NCI-H82 treated with DMSO at 0.1 percent for 48 hours (cell line): ENCODE data around the gene ZNF496.
"Not testable (repeated sequence)": the region's sequence is repeated elsewhere in the genome, so short reads cannot be mapped to it uniquely, and the experiment has no call there.

ENCODE experiments used
- DNase-seq: peaks from one replicate; lab custom pipeline; 2025; ENCODE audit not compliant: unreplicated experiment; lab: John Stamatoyannopoulos, UW

The ZNF496 gene

GRCh38 chr1:247295746-247296145 lies 35.9 kb downstream of the ZNF496 start:
- DNase-seq, result no peak

DNA sequence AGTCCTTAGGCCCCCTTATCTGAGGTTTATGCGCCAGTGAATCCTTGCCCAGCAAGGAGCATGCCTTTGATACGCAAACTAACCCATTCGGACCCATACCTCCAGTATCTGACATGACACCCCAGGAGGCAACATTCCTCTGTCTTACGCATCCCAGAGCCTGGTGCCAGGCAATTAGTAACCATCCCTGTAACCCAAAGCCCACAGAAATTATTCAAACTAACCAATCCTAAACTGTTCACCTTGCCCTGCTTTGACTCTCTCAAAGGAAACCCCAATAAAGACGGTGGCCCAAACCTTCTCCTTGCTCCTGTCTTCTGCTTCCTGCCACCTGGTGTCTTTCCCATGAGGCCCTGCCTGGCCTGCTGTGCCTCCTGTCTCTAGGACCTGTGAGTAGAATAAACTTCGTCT lies 36.4 kb downstream of the ZNF496 start:
- no peak for DNase-seq

DNA sequence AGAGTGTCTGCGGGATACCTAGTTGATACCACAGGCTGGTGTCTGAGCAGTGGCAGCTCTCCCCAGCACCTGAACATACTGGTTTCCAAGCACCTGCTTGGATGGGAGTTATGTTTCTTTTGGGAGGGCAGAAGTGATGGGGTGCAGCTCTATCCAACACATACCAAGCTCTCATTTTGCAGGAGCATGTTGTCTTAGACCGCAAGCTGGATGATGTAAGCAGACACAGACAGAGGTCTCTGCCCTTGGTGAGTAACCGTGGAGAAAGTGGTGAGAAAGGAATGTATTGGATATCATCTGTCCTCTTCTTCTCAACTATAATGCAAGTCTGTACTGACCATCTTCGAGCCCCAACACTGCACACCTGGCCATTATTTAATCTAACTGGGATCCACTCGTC lies 37.4 kb downstream of the ZNF496 start:
- DNase-seq, result no peak

DNA sequence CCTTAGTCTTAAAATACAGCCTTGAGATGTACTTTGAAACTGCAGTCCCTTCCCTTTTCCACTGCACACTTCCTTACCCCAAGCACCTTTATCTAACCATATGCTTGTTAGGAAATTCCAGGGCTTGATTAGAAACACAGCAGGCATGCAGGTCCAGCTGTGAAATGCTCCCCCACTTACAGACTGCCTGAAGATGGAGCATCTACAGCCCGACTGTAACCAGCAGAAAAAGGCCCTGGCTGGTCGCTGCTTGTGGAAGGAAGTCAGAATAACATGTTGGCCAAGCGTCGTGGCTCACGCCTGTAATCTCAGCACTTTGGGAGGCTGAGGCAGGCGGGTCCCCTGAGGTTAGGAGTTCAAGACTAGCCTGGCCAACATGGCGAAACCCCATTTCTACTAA lies 38.6 kb downstream of the ZNF496 start:
- DNase-seq, result no peak

DNA sequence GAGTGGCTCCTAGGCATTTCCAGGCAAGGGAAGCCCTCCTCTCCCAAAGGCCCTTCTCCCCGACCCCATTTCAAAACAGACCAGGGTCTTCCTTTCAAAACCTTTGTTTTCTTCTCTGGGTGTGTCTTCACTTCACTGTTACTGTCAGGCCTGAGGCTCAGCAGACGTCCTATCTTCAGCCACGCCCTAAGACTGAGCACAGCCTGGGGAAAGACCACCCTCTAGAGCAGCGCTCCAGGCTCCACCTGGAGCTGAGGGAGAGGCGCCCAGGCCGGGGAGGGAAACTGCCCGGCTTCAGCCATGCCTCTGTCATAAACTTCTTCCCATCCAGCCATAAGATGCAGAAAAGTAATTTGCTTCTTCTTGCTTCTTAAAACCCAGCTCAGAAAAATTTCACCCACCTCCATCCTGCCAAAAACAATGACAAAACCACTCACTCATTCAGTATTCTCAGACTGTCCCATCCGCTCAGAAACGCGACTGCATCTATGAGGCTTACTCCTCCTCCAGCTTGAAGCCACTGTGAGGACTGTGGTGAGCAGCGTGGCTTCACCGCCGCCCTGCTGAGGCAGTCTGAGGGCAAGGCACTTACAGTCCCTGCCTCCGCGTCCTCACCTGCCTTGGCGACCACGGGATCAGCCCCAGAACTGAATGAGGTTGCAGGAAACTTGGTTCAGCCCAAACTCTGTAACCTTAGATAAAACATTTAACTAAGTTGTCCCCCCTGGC lies 39.7 kb downstream of the ZNF496 start:
- no peak for DNase-seq

GRCh38 chr1:247291161-247291560 lies 40.5 kb downstream of the ZNF496 start:
- DNase-seq, result no peak

- no peak for DNase-seq
These were observed 41.1 kb downstream of the ZNF496 start for GRCh38 chr1:247290576-247290975.

GRCh38 chr1:247289274-247289892 lies 42.3 kb downstream of the ZNF496 start:
- DNase-seq, result not testable (repeated sequence)

- DNase-seq, result no peak
These were observed 43.3 kb downstream of the ZNF496 start for GRCh38 chr1:247288341-247288740.

DNA sequence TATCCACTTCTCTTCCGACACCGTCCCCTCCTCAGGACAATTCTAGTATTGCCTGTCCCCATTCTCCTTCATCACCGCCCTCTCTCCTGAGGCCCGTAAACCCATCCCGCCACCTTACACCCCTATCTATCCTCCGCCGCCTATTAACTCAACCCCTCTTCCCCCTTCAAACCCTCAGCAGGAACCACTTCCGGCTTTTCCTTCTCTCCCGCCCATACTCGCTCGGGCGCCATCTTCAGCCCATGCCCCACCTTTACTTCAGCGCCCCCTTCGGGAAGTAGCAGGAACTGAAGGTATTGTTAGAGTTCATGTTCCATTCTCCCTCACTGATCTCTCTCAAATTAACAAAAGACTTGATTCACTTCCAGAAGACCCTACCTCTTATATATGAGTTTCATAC lies 44.2 kb downstream of the ZNF496 start:
- no peak for DNase-seq

- no peak for DNase-seq
These were observed 45.5 kb downstream of the ZNF496 start for GRCh38 chr1:247286134-247286670.

- DNase-seq, result no peak
These were observed 50.6 kb downstream of the ZNF496 start for GRCh38 chr1:247281001-247281574.

- no peak for DNase-seq
These were observed 54.5 kb downstream of the ZNF496 start for GRCh38 chr1:247277191-247277590.

GRCh38 chr1:247274605-247275256 lies 56.9 kb downstream of the ZNF496 start:
- DNase-seq, result no peak

GRCh38 chr1:247273013-247273412 lies 58.7 kb downstream of the ZNF496 start:
- no peak for DNase-seq

- no peak for DNase-seq
These were observed 61.7 kb downstream of the ZNF496 start for GRCh38 chr1:247270003-247270402.

- no peak for DNase-seq
These were observed 62.5 kb downstream of the ZNF496 start for GRCh38 chr1:247269133-247269532.

- no peak for DNase-seq
These were observed 63.1 kb downstream of the ZNF496 start for GRCh38 chr1:247268390-247269045.

DNA sequence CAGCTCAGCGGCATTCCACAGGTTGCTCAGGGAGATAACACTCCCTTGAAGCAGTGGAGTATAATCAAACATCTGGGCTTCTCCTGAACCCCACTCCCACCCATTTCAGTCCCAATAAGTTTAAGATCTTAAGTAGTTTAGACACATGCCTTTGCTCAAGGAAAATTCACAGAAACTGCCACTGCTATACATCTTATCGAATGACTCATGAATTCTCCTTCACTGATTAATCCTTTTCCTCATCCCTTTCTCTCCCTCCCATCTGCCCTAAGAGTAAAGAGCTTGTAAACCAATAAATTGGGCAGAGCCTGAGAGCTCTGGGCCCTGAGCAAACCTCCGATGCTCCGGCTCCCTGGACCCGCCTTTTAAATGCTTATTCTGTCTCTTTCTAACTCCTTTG lies 65.6 kb downstream of the ZNF496 start:
- no peak for DNase-seq

DNA sequence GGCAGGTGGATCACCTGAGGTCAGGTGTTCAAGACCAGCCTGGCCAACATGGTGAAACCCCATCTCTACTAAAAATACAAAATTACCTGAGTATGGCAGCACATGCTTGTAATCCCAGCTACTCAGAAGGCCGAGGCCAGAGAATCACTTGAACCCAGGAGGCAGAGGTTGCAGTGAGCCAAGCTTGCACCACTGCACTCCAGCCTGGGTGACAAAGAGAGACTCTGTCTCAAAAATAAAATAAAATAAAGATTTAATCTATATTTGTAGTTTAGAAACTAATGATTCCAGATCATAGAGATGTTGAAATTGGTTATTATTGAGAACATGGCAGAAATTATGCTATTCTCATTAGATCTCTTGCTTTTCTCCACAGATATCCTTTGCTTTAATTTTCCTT lies 75.9 kb downstream of the ZNF496 start, which contains the start of gene VN1R5:
Gene VN1R5, plus strand, starts transcription at position 301 of the 400 bp plus-strand sequence.
- not testable (repeated sequence) for DNase-seq

- DNase-seq, result no peak
These were observed 84.1 kb downstream of the ZNF496 start for GRCh38 chr1:247247568-247247967.
